GM19043 (cell line): Measurements from ENCODE around the gene ZMIZ1.

Source experiments
- ATAC-seq: cut with Tn5 transposase; IDR thresholded peaks from one replicate; pipeline ENCODE4 v1.9.1; 2021; ENCODE audit warnings: low read depth; ENCODE audit not compliant: unreplicated experiment

ZMIZ1 gene

GRCh38 chr10:79115302-79115701 is 46.5 kb downstream of the ZMIZ1 start:
- ATAC-seq = no peak

GRCh38 chr10:79116368-79116767 is 47.6 kb downstream of the ZMIZ1 start:
- ATAC-seq = peak; percentile 21

DNA sequence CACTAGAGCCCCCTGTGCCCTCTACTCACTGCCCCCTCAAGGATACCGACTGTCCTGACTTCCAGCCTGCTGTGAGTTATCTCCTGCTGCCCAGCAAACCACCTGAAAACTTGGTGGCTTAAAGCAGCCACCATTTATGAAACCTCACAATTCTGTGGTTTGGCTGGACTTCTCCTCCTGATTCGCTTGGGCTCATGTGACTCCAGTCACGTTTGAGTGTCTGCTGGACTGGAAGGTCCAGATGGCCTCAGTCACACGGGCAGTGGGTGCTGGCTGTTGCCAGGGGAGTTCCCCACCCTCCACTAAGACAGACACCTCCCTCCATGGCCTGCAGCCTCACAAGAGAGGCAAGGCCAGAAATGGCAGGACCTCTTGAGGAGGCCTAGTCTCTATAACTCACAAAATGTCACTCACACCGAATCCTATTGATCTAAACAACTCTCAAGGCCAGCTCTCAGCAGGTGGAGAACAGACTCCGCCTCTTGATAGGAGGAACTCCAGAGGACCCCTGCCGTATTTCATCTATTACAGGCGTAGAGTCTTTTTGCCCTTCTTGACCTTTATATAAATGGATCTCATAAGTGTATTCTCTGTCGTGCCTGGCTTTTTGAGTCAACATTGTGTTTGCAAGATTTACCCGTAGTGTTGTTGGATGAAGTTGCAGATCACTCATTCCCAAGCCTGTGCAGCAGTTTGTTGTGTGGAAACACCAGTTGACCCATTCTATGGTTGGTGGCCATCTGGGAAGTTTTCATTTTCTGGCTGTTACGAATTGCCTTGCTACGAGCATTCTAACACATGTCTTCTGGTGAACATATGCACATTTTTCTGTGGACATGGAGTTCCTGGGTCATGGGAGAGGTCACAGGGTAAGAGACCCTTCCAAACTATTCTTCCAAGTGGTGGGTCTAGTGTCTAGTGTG is 48.3 kb downstream of the ZMIZ1 start:
- peak; percentile 80 for ATAC-seq

- ATAC-seq = no peak
Measured at GRCh38 chr10:79118286-79119202, 49.8 kb downstream of the ZMIZ1 start.

GRCh38 chr10:79119306-79119705 is 50.5 kb downstream of the ZMIZ1 start:
- ATAC-seq = no peak

DNA sequence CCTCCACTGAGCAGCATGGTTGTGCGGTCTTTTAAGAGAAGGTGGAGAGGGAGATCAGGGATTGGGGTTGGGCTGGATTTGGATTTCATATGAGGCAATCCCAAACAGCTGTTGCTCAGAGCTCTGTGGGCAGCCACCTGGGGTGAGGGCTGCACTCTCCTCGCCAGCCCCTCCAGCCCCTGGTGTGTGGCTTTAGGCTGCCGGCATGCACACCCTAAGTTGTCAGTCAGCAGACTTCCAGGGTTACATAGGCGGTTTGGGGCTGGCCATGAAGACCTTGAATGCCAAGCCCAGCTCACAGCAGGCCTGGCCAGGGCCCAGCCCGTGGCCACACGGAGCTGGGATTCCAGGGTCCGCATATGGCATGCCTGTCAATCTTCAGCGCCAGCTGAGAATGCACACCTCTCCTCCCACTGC is 54.8 kb downstream of the ZMIZ1 start:
- no peak for ATAC-seq

- ATAC-seq = no peak
Measured at GRCh38 chr10:79124066-79124465, 55.3 kb downstream of the ZMIZ1 start.

- ATAC-seq = no peak
Measured at GRCh38 chr10:79125092-79125491, 56.3 kb downstream of the ZMIZ1 start.

DNA sequence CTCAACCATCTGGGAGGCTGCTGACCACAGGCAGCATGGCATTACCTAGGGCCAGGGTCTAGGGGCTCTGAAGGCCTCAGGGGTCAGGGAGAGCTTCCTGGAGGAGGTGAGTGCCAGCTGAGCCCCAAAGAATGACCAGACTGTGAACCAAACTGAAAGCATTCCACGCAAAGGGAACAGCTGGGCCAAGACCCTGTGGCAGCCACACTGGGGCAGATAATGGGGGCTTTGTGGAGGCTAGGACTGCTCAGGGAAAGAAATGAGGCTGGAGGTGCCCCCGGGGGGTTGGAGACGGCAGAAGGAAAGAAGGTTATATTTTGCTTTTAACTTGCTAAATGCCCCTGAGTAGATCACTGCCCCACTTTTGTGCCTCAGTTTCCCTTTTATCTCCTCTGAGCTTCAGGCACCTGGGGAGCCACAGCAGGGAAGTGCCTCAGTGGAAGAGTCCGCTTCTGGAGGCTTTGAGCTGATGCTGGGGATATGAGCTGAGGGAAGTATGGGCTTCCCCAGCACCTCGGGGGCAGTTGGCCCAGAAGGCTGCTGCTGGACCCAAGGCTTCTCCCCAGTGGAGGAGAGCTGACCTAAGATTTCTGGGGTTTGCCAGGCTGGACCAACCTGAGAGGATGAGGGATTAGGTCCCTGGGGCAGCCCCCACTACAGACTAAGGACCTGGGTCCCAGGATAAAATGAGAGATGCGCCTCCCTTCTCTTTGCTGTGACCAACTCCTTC is 57.8 kb downstream of the ZMIZ1 start:
- ATAC-seq = no peak

DNA sequence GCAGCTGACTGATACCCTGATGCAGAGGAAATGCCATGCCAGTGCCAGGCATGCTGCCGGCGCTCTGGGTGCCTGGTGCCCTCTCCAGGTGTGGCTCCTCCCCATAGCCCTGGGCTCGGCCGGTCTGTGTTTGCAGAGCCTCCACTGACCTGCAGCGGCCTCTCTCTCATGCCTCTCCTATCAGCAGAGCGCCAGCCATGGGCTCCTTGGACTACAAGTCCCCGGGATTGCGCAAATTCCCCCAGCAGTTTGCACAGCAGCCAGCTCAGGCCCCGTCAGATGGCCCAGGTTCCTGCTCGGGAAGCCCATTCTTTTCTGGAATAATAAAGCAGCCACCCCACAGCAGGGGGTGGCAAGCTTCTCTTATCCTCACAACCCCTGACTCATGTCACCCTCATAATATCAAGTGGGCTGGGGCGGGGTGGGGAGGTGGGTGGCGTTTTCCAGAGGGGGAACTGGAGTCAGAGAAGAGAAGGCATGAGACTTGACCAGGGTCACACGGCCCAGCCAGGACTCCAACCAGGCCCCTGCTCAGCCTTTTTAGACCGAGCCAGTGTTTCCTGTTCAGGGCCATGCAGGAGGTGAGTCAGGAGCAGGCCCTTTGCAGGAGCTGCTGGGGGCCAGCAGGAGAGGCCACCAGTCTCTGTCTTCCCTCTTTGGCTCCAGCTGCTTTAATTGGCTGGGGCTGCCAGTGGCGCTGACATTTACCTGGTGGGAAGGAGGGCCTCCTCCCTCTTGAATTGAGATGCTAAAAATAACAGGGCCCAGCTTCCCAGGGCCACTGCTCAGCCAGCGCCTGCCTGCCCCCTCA is 58.6 kb downstream of the ZMIZ1 start:
- no peak for ATAC-seq

- no peak for ATAC-seq
Measured at GRCh38 chr10:79128241-79128922, 59.6 kb downstream of the ZMIZ1 start.

- no peak for ATAC-seq
Measured at GRCh38 chr10:79128923-79129305, 60.1 kb downstream of the ZMIZ1 start.

DNA sequence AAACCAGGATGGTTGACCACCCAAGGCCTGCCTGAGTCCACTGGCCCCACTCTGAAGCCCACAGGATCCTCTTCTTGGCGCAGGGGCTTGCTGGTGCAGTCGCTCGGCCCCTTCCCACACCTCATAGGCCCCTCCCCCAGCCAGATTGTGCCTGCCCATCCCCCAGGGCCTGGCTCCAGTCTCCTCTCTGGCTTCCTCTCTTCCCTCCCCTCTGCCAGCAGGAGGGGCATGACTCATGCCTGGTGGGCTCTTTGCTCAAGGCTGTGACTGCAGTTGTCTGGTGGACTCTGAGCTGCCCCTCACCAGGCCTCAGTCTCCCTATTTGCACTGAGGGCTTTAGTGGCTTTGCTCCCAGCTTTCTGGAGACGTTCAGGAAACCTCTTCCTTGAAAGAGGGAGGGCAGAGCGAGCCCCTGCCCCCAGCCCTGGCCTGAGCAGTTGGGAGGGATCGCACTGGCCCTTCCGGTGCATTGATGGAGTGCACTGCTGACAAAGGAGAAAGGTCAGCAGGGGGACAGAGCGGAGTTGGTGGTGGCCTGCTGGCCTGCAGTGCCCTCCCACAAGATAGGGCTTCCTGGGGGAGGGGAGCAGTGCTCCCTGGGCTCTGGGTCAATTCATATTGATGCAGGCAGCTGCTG is 60.7 kb downstream of the ZMIZ1 start:
- no peak for ATAC-seq

- no peak for ATAC-seq
Measured at GRCh38 chr10:79130255-79130654, 61.5 kb downstream of the ZMIZ1 start.

- ATAC-seq = no peak
Measured at GRCh38 chr10:79130846-79131245, 62.1 kb downstream of the ZMIZ1 start.

DNA sequence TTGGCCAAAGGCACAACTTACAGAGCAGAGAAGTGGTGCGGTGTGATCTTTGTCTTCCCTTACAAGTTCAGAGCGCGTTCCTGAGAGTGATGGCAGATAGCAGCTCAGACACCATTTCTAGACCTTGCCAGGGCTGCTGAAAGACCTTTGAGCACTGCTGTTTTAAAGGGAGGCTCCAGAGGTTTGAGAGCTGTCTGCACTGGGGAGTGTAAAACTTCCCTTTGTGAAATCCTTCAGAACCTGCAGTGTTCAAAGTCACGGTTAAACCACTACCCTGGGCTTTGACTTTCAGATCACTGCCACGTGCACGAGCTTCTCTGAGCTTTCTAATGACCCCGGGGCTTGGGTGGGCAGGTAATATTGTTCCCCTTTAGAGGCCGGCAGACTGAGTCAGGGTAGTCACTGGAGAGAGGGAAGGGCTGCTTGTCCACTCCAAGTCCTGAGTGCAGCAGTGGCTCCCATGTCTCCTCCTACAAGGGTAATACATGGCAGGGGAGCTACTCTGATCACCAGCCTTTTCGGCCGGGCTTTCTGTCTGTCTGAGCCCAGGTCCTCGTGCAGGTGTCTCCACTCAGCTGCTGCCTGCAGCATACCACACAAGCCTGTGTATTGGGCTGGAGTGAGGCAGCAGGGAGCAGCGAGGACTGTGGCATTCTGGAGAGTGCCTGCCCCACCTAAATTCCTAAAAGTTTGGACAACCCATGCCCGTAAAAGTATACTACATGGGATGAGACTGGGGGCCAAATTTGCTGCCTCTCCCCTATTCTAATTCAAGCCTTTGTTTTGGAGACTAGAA is 63.3 kb downstream of the ZMIZ1 start:
- ATAC-seq = no peak

- no peak for ATAC-seq
Measured at GRCh38 chr10:79132681-79133381, 64.1 kb downstream of the ZMIZ1 start.
